Activated T-cell treated with anti-CD3 and anti-CD28 coated beads for 48 hours (primary cell): ENCODE data around the gene OMA1.
"Not testable (repeated sequence)": the region's sequence is repeated elsewhere in the genome, so short reads cannot be mapped to it uniquely, and the experiment has no call there.

ENCODE experiments used
- DNase-seq: peaks from one replicate; pipeline ENCODE4 v3.0.0-alpha.2; 2020; ENCODE audit warnings: low read depth

OMA1 gene

GRCh38 chr1:58546520-58547308 lies at the start of gene OMA1:
TSS of gene OMA1 (minus strand) at chr1:58546726. CDS start at chr1:58539294, 7,432 bp downstream.
- peak; percentile 97 for DNase-seq

DNA sequence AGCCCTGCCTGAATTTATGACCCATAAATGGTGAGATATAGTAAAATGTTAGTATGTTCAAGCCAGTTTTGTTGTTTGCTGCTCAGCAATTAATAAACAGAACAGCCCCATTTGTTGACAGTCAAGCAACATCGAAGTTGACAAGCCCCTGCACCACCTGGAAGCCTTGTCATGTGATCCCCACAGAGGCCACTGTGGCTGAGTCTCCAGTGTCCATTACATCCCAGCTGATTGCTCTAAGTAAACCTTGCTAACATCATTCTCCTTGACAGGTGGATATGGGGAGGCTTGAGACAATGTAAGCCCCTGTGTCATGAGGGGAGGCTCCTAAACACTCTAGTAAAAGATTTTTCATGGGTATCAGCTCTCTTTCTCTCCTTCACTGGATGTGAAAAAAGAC lies 48.0 kb upstream of the OMA1 start:
- DNase-seq: no peak

DNA sequence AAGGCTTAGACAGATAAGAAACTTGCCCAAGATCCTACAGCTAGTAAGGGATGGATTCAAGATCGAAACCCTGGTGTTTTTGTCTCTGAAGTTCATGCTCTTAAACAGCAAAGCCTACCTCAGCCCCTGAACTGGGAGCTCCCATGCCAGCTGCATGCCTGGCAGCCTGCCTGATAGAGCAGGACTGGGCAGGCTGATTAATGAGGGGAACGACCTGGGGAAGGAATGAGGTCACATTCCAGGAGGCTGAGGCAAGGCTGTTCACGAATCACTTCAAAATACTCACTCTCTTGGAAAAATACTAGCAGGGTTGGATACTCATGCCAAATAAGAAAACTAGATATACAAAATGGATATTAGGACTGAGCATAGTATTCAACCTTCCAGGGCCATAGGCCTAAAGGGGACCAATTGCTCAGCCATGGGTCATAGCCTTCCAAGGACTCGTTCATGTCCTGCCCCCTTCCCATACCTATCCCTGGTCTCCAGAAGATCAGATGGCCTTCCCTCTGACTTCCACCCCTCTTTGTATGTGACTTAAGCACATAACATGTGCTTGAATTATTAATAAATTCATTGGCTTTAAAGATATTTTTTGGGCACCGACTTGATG lies 46.1 kb upstream of the OMA1 start:
- DNase-seq: no peak

DNA sequence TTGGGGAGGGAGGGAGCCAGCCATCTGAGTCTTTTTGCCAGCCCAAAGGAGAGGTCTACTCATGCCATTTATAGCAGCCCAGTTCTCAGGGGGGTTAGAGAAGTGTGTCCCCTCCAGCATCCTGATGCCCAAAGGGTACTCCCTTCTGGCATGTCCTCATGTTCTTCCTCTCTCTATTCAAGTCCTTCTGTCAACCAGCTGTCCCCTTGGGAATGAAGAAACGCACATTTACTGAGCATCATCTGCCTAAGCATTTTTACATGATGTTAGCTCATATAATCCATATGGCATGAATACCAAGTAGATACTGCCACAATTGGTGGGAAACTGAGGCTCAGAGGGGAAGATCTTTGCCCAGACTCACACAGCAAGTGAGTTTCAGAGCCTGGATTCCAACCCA lies 45.3 kb upstream of the OMA1 start:
- no peak for DNase-seq

DNA sequence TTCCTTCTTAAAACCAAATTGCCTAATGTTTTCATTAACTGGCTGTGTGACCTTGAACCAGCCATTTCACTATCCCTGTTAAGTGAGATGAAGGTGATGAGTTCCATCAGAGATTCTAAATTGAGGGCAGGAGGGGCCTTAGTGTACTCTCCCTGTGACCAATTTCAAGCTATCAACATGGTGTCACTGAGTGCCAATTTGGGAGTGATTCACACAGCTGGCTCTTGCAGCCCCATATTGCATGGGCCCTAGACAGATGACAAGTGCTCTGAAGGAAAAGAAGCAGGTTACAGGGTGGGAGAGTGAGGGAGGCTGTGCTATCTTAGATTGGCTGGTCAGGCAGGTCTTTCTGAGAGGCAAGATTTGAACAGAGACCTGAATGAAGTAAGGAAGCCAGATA lies 43.5 kb upstream of the OMA1 start:
- DNase-seq: no peak

DNA sequence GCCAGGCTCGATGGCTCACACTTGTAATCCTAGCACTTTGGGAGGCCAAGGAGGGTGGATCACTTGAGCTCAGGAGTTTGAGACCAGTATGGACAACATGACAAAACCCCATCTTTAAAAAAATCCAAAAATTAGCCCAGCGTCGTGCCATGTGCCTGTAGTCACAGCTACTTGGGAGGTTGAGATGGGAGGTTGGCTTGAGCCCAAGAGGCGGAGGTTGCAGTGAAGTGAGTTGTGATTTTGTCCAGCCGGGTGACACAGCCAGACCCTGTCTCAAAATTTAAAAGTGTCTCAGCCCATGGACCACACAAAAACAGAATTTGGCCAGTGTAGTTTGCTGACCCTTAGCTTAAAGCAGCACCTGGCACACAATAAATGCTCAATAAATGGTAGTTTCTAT lies 41.9 kb upstream of the OMA1 start:
- DNase-seq: no peak

GRCh38 chr1:58587667-58588066 lies 41.1 kb upstream of the OMA1 start:
- no peak for DNase-seq

GRCh38 chr1:58586271-58586670 lies 39.7 kb upstream of the OMA1 start:
- no peak for DNase-seq

GRCh38 chr1:58585581-58586151 lies 39.1 kb upstream of the OMA1 start:
- no peak for DNase-seq

GRCh38 chr1:58585166-58585565 lies 38.6 kb upstream of the OMA1 start:
- DNase-seq: no peak

- no peak for DNase-seq
These were observed 37.8 kb upstream of the OMA1 start for GRCh38 chr1:58584082-58584895.

DNA sequence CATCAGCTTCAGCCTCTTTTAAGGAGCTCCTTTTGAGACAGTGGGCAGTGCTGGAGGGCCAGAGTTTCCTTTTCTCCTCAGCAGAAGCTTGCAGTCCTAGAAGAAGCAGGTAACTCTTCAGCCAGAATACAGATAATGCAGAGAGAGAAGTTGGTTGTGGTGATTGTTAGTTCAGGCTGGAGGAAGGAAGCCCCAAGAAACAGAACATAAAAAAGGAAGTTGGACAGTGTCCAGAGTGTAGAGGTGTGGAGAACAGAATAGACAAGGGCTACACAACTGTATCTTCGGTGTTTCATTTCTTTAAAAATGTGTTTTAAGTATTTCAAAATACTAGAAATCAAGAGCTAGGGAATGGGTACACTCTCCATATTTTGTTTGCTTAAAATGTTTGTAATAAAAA lies 37.0 kb upstream of the OMA1 start:
- DNase-seq: no peak

GRCh38 chr1:58582143-58582542 lies 35.6 kb upstream of the OMA1 start:
- not testable (repeated sequence) for DNase-seq

DNA sequence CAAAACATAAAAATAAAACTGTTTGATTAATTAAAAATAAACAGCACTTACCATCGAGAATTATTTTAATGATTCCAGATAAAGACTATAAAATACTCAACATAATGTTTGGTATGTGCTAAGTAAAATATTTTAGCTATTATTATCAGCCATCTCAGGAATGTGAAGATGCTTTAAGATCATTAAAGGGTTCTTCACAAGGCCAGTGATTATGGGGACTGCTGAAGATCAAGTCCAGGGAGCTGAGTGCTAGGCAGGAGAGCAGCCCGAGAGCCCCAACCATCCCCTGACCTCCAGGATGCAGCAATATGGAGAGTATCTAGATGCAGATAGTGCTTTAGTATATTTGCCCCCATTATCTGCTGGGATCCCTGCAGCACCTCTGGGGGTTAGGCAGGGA lies 35.1 kb upstream of the OMA1 start:
- no peak for DNase-seq

DNA sequence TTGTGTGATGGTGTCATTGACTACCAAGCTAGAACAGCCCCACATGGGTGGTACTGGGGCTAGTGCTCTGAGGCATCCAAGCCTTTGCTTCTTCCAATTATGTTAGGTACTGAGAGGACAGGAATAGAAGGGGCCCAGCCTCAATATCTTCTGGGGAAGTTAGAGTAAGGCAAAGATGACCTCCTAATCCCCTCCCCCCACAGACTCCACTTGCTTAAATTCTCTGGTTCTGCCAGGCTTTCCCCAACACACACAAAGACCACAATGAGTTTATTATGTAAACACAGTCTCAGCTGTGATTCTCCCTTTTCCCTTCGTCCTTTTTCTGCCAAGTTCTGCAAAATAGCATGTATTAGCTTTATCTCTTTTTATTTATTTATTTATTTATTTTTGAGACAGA lies 33.7 kb upstream of the OMA1 start:
- DNase-seq: no peak

- DNase-seq: no peak
These were observed 31.1 kb upstream of the OMA1 start for GRCh38 chr1:58577654-58578030.

- DNase-seq: no peak
These were observed 30.5 kb upstream of the OMA1 start, which contains the start of gene TACSTD2 for GRCh38 chr1:58576727-58577653. TSS of gene TACSTD2 (minus strand) at chr1:58577252. CDS start at chr1:58577156, 96 bp downstream.

DNA sequence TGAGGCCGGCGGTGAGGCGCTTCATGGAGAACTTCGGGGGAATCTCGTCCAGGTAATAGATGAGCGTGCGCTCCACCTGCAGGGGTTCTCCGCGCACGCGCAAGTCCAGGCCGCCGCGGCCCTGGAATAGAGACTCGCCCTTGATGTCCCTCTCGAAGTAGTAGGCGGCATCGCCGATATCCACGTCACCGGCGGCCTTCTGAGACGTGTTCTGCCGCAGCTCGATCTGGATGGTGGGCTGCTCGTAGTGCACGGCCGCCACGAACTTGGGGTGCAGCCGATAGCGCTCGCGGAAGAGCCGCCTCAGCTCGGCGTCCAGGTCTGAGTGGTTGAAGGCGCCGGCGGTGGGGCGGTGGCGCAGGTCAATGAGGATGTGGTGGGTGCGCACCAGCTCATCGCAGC lies 29.8 kb upstream of the OMA1 start:
- DNase-seq: no peak

- DNase-seq: no peak
These were observed 29.2 kb upstream of the OMA1 start for GRCh38 chr1:58575551-58576324.

- no peak for DNase-seq
These were observed 28.3 kb upstream of the OMA1 start for GRCh38 chr1:58574816-58575215.
